ENCODE results near the gene COLQ.
A peak's percentile ranks its signal among the peaks of the same experiment; 100 is the strongest.

Gene COLQ

GRCh38 chr3:15455756-15456155 lies 65.8 kb downstream of the COLQ start:
- WGBS, 2 donors (ENCODE audit: extremely low coverage in 2 of 2, insufficient read length in 2 of 2, insufficient replicate concordance in 1 of 2): no CpG with 5 or more reads among the region's 7 CpGs

GRCh38 chr3:15454965-15455364 lies 66.5 kb downstream of the COLQ start:
- no peak for DNase-seq (ENCODE audit: low spot score)
- no peak overlapping the region for H3K4me3 ChIP-seq (ENCODE audit: low read length in 2 of 2)
- no peak overlapping the region for H3K4ac ChIP-seq (ENCODE audit: low read length)
- no peak overlapping the region for H4K8ac ChIP-seq (ENCODE audit: low read depth, low read length)
- H3K4me1 ChIP-seq (ENCODE audit: control insufficient read depth in 2 of 2, insufficient read depth in 1 of 2, low read depth in 1 of 2, low read length in 2 of 2): no peaks in the 10 kb centered on the region
- H2AK5ac ChIP-seq (ENCODE audit: low read depth, low read length): no peak overlapping the region
- peaks cover 0 to 2% (median 0%) of the 10 kb centered on the region in 3 experiments for H3K27me3 ChIP-seq (ENCODE audit: control insufficient read depth in 3 of 3, insufficient read depth in 3 of 3, low read depth in 1 of 3, low read length in 3 of 3)
- no peak overlapping the region for H3K27ac ChIP-seq (replicated peaks; ENCODE audit: low read length)
- no peak overlapping the region for H2BK5ac ChIP-seq (ENCODE audit: low read length)
- no peak overlapping the region for H2AFZ ChIP-seq (ENCODE audit: low read length)
- H3K36me3 ChIP-seq (replicated peaks in 1 of 2; ENCODE audit: control insufficient read depth in 2 of 2, insufficient read depth in 2 of 2, low read length in 2 of 2): peaks cover 0 to 2% of the 10 kb centered on the region in 2 donors
- no peak overlapping the region for H2BK15ac ChIP-seq (ENCODE audit: low read length)
- H4K91ac ChIP-seq (ENCODE audit: low read depth, low read length, poor library complexity): no peak overlapping the region
- no peaks in the 10 kb centered on the region for H3K9me3 ChIP-seq (replicated peaks in 1 of 2; ENCODE audit: control insufficient read depth in 2 of 2, insufficient read depth in 1 of 2, low read depth in 1 of 2, low read length in 2 of 2)
- no peak overlapping the region for H2BK120ac ChIP-seq (ENCODE audit: low read depth, low read length)
- no peak overlapping the region for H3K23ac ChIP-seq (ENCODE audit: low read depth, low read length, poor library complexity)
- H3K79me1 ChIP-seq (ENCODE audit: low read depth, low read length): no peaks in the 10 kb centered on the region
- no peak overlapping the region for H3K9ac ChIP-seq (ENCODE audit: low read depth, low read length, poor library complexity)
- H2BK12ac ChIP-seq (ENCODE audit: low read length): no peak overlapping the region
- H3K4me2 ChIP-seq (ENCODE audit: insufficient read depth, low read length, poor library complexity, severe bottlenecking): no peak overlapping the region
- H3K18ac ChIP-seq (ENCODE audit: low read length): no peak overlapping the region
- H3K14ac ChIP-seq (ENCODE audit: low read length): no peak overlapping the region

More at GRCh38 chr3:15455756-15456155, 65.8 kb downstream of the COLQ start:
- Histone ChIP-seq H2BK120ac (ENCODE audit: low read depth, low read length) (no peak overlapping the region), H3K4me2 (ENCODE audit: insufficient read depth, low read length, poor library complexity, severe bottlenecking) (no peak overlapping the region), H3K27me3 (ENCODE audit: control insufficient read depth in 3 of 3, insufficient read depth in 3 of 3, low read depth in 1 of 3, low read length in 3 of 3) (peaks cover 0 to 2% (median 0%) of the 10 kb centered on the region in 3 experiments), H3K23ac (ENCODE audit: low read depth, low read length, poor library complexity) (no peak overlapping the region), H3K27ac (replicated peaks; ENCODE audit: low read length) (no peak overlapping the region), H2AFZ (ENCODE audit: low read length) (no peak overlapping the region), H4K91ac (ENCODE audit: low read depth, low read length, poor library complexity) (no peak overlapping the region), H3K4ac (ENCODE audit: low read length) (no peak overlapping the region), H3K9ac (ENCODE audit: low read depth, low read length, poor library complexity) (peak overlapping the region; percentile 39), H3K14ac (ENCODE audit: low read length) (no peak overlapping the region), H3K79me1 (ENCODE audit: low read depth, low read length) (no peaks in the 10 kb centered on the region), H3K18ac (ENCODE audit: low read length) (no peak overlapping the region), H2AK5ac (ENCODE audit: low read depth, low read length) (no peak overlapping the region), H3K4me3 (ENCODE audit: low read length in 2 of 2) (no peak overlapping the region), H3K36me3 (replicated peaks in 1 of 2; ENCODE audit: control insufficient read depth in 2 of 2, insufficient read depth in 2 of 2, low read length in 2 of 2) (peaks cover 0 to 2% of the 10 kb centered on the region in 2 donors), H4K8ac (ENCODE audit: low read depth, low read length) (no peak overlapping the region), H2BK12ac (ENCODE audit: low read length) (no peak overlapping the region), H3K4me1 (ENCODE audit: control insufficient read depth in 2 of 2, insufficient read depth in 1 of 2, low read depth in 1 of 2, low read length in 2 of 2) (no peaks in the 10 kb centered on the region), H2BK15ac (ENCODE audit: low read length) (no peak overlapping the region), H3K9me3 (replicated peaks in 1 of 2; ENCODE audit: control insufficient read depth in 2 of 2, insufficient read depth in 1 of 2, low read depth in 1 of 2, low read length in 2 of 2) (no peaks in the 10 kb centered on the region), H2BK5ac (ENCODE audit: low read length) (no peak overlapping the region)
- DNase-seq (ENCODE audit: low spot score): no peak

- H2AK5ac ChIP-seq (ENCODE audit: low read depth, low read length): no peak overlapping the region
- H3K4me2 ChIP-seq (ENCODE audit: insufficient read depth, low read length, poor library complexity, severe bottlenecking): no peak overlapping the region
- no peak overlapping the region for H2BK5ac ChIP-seq (ENCODE audit: low read length)
- no peak overlapping the region for H2AFZ ChIP-seq (ENCODE audit: low read length)
- H3K4me3 ChIP-seq (ENCODE audit: low read length in 2 of 2): no peak overlapping the region
- no peaks in the 10 kb centered on the region for H3K79me1 ChIP-seq (ENCODE audit: low read depth, low read length)
- no peak overlapping the region for H2BK15ac ChIP-seq (ENCODE audit: low read length)
- no CpG with 5 or more reads among the region's 9 CpGs for WGBS, 2 donors (ENCODE audit: extremely low coverage in 2 of 2, insufficient read length in 2 of 2, insufficient replicate concordance in 1 of 2)
- no peak overlapping the region for H3K9ac ChIP-seq (ENCODE audit: low read depth, low read length, poor library complexity)
- H3K27ac ChIP-seq (replicated peaks; ENCODE audit: low read length): no peak overlapping the region
- H3K23ac ChIP-seq (ENCODE audit: low read depth, low read length, poor library complexity): no peak overlapping the region
- no peak overlapping the region for H2BK12ac ChIP-seq (ENCODE audit: low read length)
- H3K14ac ChIP-seq (ENCODE audit: low read length): peak overlapping the region; percentile 6
- H4K91ac ChIP-seq (ENCODE audit: low read depth, low read length, poor library complexity): no peak overlapping the region
- no peaks in the 10 kb centered on the region for H3K4me1 ChIP-seq (ENCODE audit: control insufficient read depth in 2 of 2, insufficient read depth in 1 of 2, low read depth in 1 of 2, low read length in 2 of 2)
- H2BK120ac ChIP-seq (ENCODE audit: low read depth, low read length): no peak overlapping the region
- H3K36me3 ChIP-seq (replicated peaks in 1 of 2; ENCODE audit: control insufficient read depth in 2 of 2, insufficient read depth in 2 of 2, low read length in 2 of 2): peaks cover 0 to 2% of the 10 kb centered on the region in 2 donors
- no peak for DNase-seq (ENCODE audit: low spot score)
- H3K18ac ChIP-seq (ENCODE audit: low read length): no peak overlapping the region
- H3K27me3 ChIP-seq (ENCODE audit: control insufficient read depth in 3 of 3, insufficient read depth in 3 of 3, low read depth in 1 of 3, low read length in 3 of 3): peaks cover 0 to 2% (median 0%) of the 10 kb centered on the region in 3 experiments
- no peaks in the 10 kb centered on the region for H3K9me3 ChIP-seq (replicated peaks in 1 of 2; ENCODE audit: control insufficient read depth in 2 of 2, insufficient read depth in 1 of 2, low read depth in 1 of 2, low read length in 2 of 2)
- H4K8ac ChIP-seq (ENCODE audit: low read depth, low read length): no peak overlapping the region
- H3K4ac ChIP-seq (ENCODE audit: low read length): no peak overlapping the region
These were observed 67.4 kb downstream of the COLQ start for GRCh38 chr3:15453991-15454625.

GRCh38 chr3:15453501-15453900 lies 68.0 kb downstream of the COLQ start:
- Histone ChIP-seq H2AFZ (ENCODE audit: low read length) (no peak overlapping the region), H3K18ac (ENCODE audit: low read length) (no peak overlapping the region), H2AK5ac (ENCODE audit: low read depth, low read length) (no peak overlapping the region), H3K4me3 (ENCODE audit: low read length in 2 of 2) (peak overlapping the region in 1 of 2 donors; percentile 38), H3K9ac (ENCODE audit: low read depth, low read length, poor library complexity) (no peak overlapping the region), H3K14ac (ENCODE audit: low read length) (no peak overlapping the region), H3K9me3 (replicated peaks in 1 of 2; ENCODE audit: control insufficient read depth in 2 of 2, insufficient read depth in 1 of 2, low read depth in 1 of 2, low read length in 2 of 2) (no peaks in the 10 kb centered on the region), H3K36me3 (replicated peaks in 1 of 2; ENCODE audit: control insufficient read depth in 2 of 2, insufficient read depth in 2 of 2, low read length in 2 of 2) (peaks cover 0 to 2% of the 10 kb centered on the region in 2 donors), H3K4ac (ENCODE audit: low read length) (no peak overlapping the region), H3K23ac (ENCODE audit: low read depth, low read length, poor library complexity) (peak overlapping the region; percentile 80), H4K91ac (ENCODE audit: low read depth, low read length, poor library complexity) (no peak overlapping the region), H3K79me1 (ENCODE audit: low read depth, low read length) (no peaks in the 10 kb centered on the region), H3K27ac (replicated peaks; ENCODE audit: low read length) (no peak overlapping the region), H3K27me3 (ENCODE audit: control insufficient read depth in 3 of 3, insufficient read depth in 3 of 3, low read depth in 1 of 3, low read length in 3 of 3) (peaks cover 0 to 2% (median 0%) of the 10 kb centered on the region in 3 experiments), H2BK15ac (ENCODE audit: low read length) (no peak overlapping the region), H3K4me1 (ENCODE audit: control insufficient read depth in 2 of 2, insufficient read depth in 1 of 2, low read depth in 1 of 2, low read length in 2 of 2) (no peaks in the 10 kb centered on the region), H4K8ac (ENCODE audit: low read depth, low read length) (no peak overlapping the region), H2BK5ac (ENCODE audit: low read length) (no peak overlapping the region), H3K4me2 (ENCODE audit: insufficient read depth, low read length, poor library complexity, severe bottlenecking) (no peak overlapping the region), H2BK12ac (ENCODE audit: low read length) (no peak overlapping the region), H2BK120ac (ENCODE audit: low read depth, low read length) (no peak overlapping the region)
- no peak for DNase-seq (ENCODE audit: low spot score)
- no CpG with 5 or more reads among the region's 8 CpGs for WGBS, 2 donors (ENCODE audit: extremely low coverage in 2 of 2, insufficient read length in 2 of 2, insufficient replicate concordance in 1 of 2)
